HEK293T (cell line): ENCODE measurements around the gene CA12.

Source experiments
- CTCF ChIA-PET: fragments of 350-600 bp; formaldehyde crosslinking; extraction: SDS; loops from one replicate; lab custom pipeline; 2021; ENCODE audit warnings: antibody characterized with exemption, inconsistent platforms; lab: Yijun Ruan, JAX
- POLR2A ChIA-PET: fragments of 350-600 bp; formaldehyde crosslinking; extraction: SDS; loops from one replicate; lab custom pipeline; 2020; ENCODE audit warnings: antibody characterized with exemption, inconsistent platforms; lab: Yijun Ruan, JAX
- DNase-seq: peaks from one replicate; pipeline ENCODE4 v3.0.0; 2012; ENCODE audit warnings: mixed read lengths; ENCODE audit errors: extremely low spot score
- ARNT ChIP-seq: fragments of 450-650 bp; IDR thresholded peaks from 2 replicates; pipeline ENCODE4 v1.6.1; 2017; ENCODE audit warnings: mild to moderate bottlenecking
- BHLHE40 ChIP-seq: fragments of 450-650 bp; IDR thresholded peaks from 2 replicates; pipeline ENCODE4 v1.6.1; 2016; ENCODE audit warnings: mild to moderate bottlenecking, moderate library complexity, borderline replicate concordance
- CTBP1 ChIP-seq: fragments of 450-650 bp; IDR thresholded peaks from 2 replicates; pipeline ENCODE4 v1.6.1; 2016; ENCODE audit warnings: borderline replicate concordance
- ELF4 ChIP-seq: fragments of 450-650 bp; IDR thresholded peaks from 2 replicates; pipeline ENCODE4 v1.6.1; 2017; ENCODE audit warnings: antibody characterized with exemption
- FOXA1 ChIP-seq: fragments of 450-650 bp; IDR thresholded peaks from 2 replicates; pipeline ENCODE4 v1.6.1; 2016; ENCODE audit warnings: mild to moderate bottlenecking
- FOXK2 ChIP-seq: fragments of 450-650 bp; IDR thresholded peaks from 2 replicates; pipeline ENCODE4 v1.6.1; 2016; ENCODE audit warnings: mild to moderate bottlenecking
- FOXM1 ChIP-seq: fragments of 450-650 bp; IDR thresholded peaks from 2 replicates; pipeline ENCODE4 v1.6.1; 2017; ENCODE audit warnings: mild to moderate bottlenecking, borderline replicate concordance
- HDGF ChIP-seq: fragments of 450-650 bp; IDR thresholded peaks from 2 replicates; pipeline ENCODE4 v1.6.1; 2017; ENCODE audit warnings: antibody characterized with exemption, borderline replicate concordance
- L3MBTL2 ChIP-seq: fragments of 450-650 bp; conservative IDR thresholded peaks from 2 replicates; pipeline ENCODE4 v1.6.1; 2016; ENCODE audit warnings: mild to moderate bottlenecking
- LEF1 ChIP-seq: fragments of 450-650 bp; IDR thresholded peaks from 2 replicates; pipeline ENCODE4 v1.6.1; 2017; ENCODE audit warnings: mild to moderate bottlenecking, borderline replicate concordance
- NFRKB ChIP-seq: fragments of 450-650 bp; IDR thresholded peaks from 2 replicates; pipeline ENCODE4 v1.6.1; 2016; ENCODE audit warnings: mild to moderate bottlenecking, moderate library complexity
- SP1 ChIP-seq: fragments of 450-650 bp; IDR thresholded peaks from 2 replicates; pipeline ENCODE4 v1.6.1; 2017
- SUZ12 ChIP-seq: fragments of 450-650 bp; IDR thresholded peaks from 2 replicates; pipeline ENCODE4 v1.6.1; 2016; ENCODE audit warnings: mild to moderate bottlenecking
- TARDBP ChIP-seq: fragments of 450-650 bp; IDR thresholded peaks from 2 replicates; pipeline ENCODE4 v1.6.1; 2016
- ZNF384 ChIP-seq: fragments of 450-650 bp; IDR thresholded peaks from 2 replicates; pipeline ENCODE4 v1.6.1; 2016
- TF ChIP-seq, protein P1 (sequence below): fragments of 450-650 bp; IDR thresholded peaks from 2 replicates; pipeline ENCODE4 v1.6.1; 2016

The CA12 gene

DNA sequence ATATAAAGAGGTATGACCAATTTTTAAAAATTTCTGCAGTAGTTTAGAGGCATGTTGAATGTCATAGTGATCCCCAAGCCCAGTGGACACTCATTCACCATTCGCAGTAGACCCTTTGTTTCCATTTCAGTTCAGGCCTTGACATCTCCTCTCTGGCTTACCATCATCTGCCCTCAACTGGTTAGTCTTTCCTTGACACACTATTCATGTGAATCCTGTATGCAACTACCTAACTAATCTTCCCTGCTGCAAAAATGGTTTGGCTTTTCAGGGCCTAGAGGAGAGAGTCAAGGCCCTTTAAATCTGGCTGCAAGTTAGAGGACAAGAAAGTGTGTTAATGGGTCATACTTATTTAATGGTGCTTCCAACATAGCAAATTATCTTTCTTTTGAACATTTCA lies 93.3 kb downstream of the CA12 start:
- no peak for DNase-seq
- ChIA-PET POLR2A (no interaction called here), CTCF (interaction anchor here (0.7 kb wide), 1 partner anchor 161 kb away, joined by 3 read pairs; no protein-coding TSS in a partner anchor)
- no peak for TF ChIP-seq HDGF
- TF ChIP-seq LEF1: no peak
- TF ChIP-seq ARNT: no peak
- TF ChIP-seq FOXK2: no peak
- no peak for TF ChIP-seq TARDBP
- TF ChIP-seq FOXM1: no peak
- no peak for TF ChIP-seq L3MBTL2
- TF ChIP-seq CTBP1: no peak
- TF ChIP-seq SUZ12: no peak
- TF ChIP-seq ZNF384: no peak
- TF ChIP-seq SP1: no peak
- TF ChIP-seq FOXA1: no peak
- no peak for TF ChIP-seq NFRKB
- TF ChIP-seq, protein P1, sequence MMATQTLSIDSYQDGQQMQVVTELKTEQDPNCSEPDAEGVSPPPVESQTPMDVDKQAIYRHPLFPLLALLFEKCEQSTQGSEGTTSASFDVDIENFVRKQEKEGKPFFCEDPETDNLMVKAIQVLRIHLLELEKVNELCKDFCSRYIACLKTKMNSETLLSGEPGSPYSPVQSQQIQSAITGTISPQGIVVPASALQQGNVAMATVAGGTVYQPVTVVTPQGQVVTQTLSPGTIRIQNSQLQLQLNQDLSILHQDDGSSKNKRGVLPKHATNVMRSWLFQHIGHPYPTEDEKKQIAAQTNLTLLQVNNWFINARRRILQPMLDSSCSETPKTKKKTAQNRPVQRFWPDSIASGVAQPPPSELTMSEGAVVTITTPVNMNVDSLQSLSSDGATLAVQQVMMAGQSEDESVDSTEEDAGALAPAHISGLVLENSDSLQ: no peak
- TF ChIP-seq BHLHE40: no peak
- no peak for TF ChIP-seq ELF4

DNA sequence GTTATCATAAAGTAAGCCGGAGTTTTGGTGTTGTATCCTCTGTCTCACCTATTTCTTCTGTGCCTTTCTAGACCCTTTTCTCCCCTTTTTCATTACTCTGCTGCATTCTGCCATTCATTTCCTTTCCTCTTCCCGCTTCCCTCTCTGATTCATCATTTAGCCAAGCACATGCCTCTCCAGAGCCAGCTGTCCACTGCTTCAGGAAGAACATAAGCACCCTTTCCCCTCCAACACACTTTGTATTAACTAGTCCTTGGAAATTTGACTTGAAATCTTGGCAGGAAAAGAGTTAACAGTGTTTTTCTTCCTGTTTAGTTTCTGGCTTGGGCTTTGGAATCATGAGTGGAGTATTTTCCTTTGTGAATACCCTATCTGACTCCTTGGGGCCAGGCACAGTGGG lies 94.5 kb downstream of the CA12 start:
- TF ChIP-seq FOXM1: no peak
- ChIA-PET CTCF (no interaction called here), POLR2A (no interaction called here)
- no peak for DNase-seq

DNA sequence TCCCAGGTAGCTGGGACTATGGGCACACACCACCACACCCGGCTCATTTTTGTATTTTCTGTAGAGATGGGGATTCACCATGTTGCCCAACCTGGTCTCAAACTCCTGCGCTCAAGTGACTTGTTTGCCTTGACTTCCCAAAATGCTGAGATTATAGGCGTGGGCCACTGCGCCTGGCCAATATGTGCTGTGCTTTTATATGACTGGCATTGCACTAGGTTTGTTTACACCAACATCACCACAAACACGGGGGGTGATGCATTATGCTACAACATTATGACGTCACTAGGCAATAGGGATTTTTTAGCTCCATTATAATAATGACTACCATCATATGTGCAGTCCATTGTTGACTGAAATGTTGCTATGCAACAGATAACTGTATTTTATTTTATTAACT lies 97.3 kb downstream of the CA12 start:
- DNase-seq: no peak
- TF ChIP-seq ELF4: no peak
- no peak for TF ChIP-seq FOXM1
- no peak for TF ChIP-seq CTBP1
- TF ChIP-seq ZNF384: no peak
- no peak for TF ChIP-seq BHLHE40
- no peak for TF ChIP-seq FOXK2
- TF ChIP-seq L3MBTL2: no peak
- TF ChIP-seq, protein P1: no peak
- TF ChIP-seq SP1: no peak
- no peak for TF ChIP-seq SUZ12
- TF ChIP-seq NFRKB: no peak
- TF ChIP-seq ARNT: no peak
- POLR2A ChIA-PET: no interaction called here
- CTCF ChIA-PET: no interaction called here

DNA sequence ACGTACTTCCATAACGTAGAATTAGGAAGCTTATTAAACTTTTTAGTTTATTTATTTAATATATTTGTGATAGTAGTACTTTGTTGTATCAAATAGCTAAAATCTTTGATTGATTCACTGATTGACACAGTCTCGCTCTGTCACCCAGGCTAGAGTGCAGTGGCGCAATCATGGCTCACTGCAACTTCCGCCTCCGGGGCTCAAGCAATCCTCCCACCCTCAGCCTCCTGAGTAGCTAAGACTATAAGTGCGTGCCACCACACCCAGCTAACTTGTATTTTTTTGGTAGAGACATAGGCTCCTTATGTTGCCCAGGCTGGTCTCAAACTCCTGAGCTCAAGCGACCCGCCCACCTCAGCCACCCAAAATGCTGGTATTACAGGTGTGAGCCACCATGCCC lies 98.5 kb downstream of the CA12 start:
- ChIA-PET CTCF (no interaction called here), POLR2A (no interaction called here)
- TF ChIP-seq NFRKB (no peak), HDGF (no peak), ZNF384 (no peak), CTBP1 (no peak), FOXM1 (no peak), LEF1 (no peak), FOXK2 (no peak), BHLHE40 (no peak), SP1 (no peak), SUZ12 (no peak), ELF4 (no peak), FOXA1 (no peak), TARDBP (no peak), L3MBTL2 (no peak)
- TF ChIP-seq, protein P1: no peak
- DNase-seq: no peak

DNA sequence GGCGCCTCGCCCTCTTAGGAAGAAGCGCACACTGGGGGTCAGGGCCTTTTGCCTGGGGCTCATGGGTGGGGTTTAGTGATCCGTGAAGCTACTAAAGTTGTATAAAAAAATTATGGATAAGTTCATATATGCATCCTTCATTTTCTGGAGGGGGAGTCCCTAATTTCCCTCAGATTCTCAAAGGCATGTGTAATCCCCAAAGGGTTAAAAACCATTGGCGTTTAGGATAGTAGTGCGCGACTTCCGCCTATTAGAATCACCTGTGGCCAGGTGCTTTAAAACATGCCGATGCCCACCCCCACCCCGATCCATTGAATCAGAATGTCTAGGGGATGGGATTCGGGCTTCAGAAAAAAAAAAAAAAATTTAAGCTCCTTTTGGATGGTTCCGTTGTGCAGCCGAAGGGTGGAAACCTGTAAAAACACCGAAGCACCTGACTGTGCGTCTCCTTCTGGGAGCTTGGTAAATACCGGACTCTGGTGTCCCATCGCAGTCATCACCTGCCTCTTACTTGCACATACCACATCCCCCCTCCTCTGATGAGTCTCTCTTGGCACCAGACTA lies 103.7 kb downstream of the CA12 start:
- no peak for DNase-seq
- ChIA-PET POLR2A (interaction anchor here (0.6 to 1.4 kb wide), 3 partner anchors 13 to 244 kb away, joined by 3 to 6 read pairs (median 3); partner anchors contain the start of gene RPS27L), CTCF (interaction anchor here (0.6 kb wide), 1 partner anchor 362 kb away, joined by 4 read pairs; no protein-coding TSS in a partner anchor)
- TF ChIP-seq SUZ12: no peak
- TF ChIP-seq, protein P1: no peak
- no peak for TF ChIP-seq FOXK2
- no peak for TF ChIP-seq CTBP1
- no peak for TF ChIP-seq ZNF384
- no peak for TF ChIP-seq TARDBP
- TF ChIP-seq FOXA1: no peak
- no peak for TF ChIP-seq ARNT
- TF ChIP-seq LEF1: no peak
- no peak for TF ChIP-seq BHLHE40
- TF ChIP-seq L3MBTL2: no peak
- no peak for TF ChIP-seq SP1
- TF ChIP-seq HDGF: no peak
- no peak for TF ChIP-seq NFRKB
- TF ChIP-seq FOXM1: no peak
- no peak for TF ChIP-seq ELF4
